ENCODE data around the gene CYP19A1.
A peak's percentile ranks its signal among the peaks of the same experiment; 100 is the strongest.
"Not testable (repeated sequence)": the region's sequence is repeated elsewhere in the genome, so short reads cannot be mapped to it uniquely, and the experiment has no call there.

CYP19A1 gene

GRCh38 chr15:51199541-51199940 is 138.9 kb downstream of the CYP19A1 start:
- H3K9ac ChIP-seq (ENCODE audit: low read length): no peak overlapping the region
- H3K27me3 ChIP-seq (replicated peaks; ENCODE audit: control insufficient read depth, insufficient read depth, low read length): no peaks in the 10 kb centered on the region
- no peak overlapping the region for H3K4me3 ChIP-seq (ENCODE audit: low read length)
- H3K4me1 ChIP-seq (ENCODE audit: control insufficient read depth, insufficient read depth, low read length): peaks cover 48% of the 10 kb centered on the region
- no peak for DNase-seq (ENCODE audit: low read depth)
- no peaks in the 10 kb centered on the region for H3K36me3 ChIP-seq (ENCODE audit: control insufficient read depth, insufficient read depth, low read length, severe bottlenecking)
- no peaks in the 10 kb centered on the region for H3K9me3 ChIP-seq (ENCODE audit: control insufficient read depth, low read length)

DNA sequence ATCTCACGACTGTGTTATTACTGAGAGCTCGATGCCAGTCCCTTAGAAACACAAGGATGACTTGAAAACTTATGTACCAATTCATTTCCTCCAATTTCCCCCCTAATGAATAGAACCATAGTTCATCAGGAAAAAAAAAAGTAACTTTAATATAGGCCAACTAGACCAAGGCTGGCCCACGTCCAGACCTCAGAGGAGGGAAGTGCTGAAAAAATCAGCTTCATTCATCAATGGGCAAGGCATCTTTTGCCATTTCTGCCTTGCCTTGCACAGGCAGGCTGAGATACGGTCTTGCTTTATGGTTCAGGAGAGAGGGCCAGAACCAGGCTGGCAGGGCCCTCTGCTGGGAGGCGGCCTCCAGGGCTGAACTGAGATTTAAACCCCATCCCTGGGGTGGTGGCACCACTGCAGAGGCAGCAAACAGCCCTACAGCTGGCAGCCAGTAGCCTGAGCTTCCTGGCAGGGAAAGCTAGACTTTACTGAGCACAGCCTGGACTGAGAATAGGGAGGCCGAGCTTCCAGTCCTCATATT is 139.6 kb downstream of the CYP19A1 start:
- Histone ChIP-seq H3K9me3 (ENCODE audit: control insufficient read depth, low read length) (no peaks in the 10 kb centered on the region), H3K4me3 (ENCODE audit: low read length) (no peak overlapping the region), H3K4me1 (ENCODE audit: control insufficient read depth, insufficient read depth, low read length) (peaks cover 43% of the 10 kb centered on the region), H3K9ac (ENCODE audit: low read length) (no peak overlapping the region), H3K27me3 (replicated peaks; ENCODE audit: control insufficient read depth, insufficient read depth, low read length) (no peaks in the 10 kb centered on the region), H3K36me3 (ENCODE audit: control insufficient read depth, insufficient read depth, low read length, severe bottlenecking) (no peaks in the 10 kb centered on the region)
- no peak for DNase-seq (ENCODE audit: low read depth)

GRCh38 chr15:51195459-51195858 is 142.9 kb downstream of the CYP19A1 start:
- Histone ChIP-seq H3K9ac (ENCODE audit: low read length) (peak overlapping the region; percentile 36), H3K4me3 (ENCODE audit: low read length) (no peak overlapping the region), H3K4me1 (ENCODE audit: control insufficient read depth, insufficient read depth, low read length) (peaks cover 30% of the 10 kb centered on the region), H3K9me3 (ENCODE audit: control insufficient read depth, low read length) (no peaks in the 10 kb centered on the region), H3K27me3 (replicated peaks; ENCODE audit: control insufficient read depth, insufficient read depth, low read length) (no peaks in the 10 kb centered on the region), H3K36me3 (ENCODE audit: control insufficient read depth, insufficient read depth, low read length, severe bottlenecking) (no peaks in the 10 kb centered on the region)
- DNase-seq (ENCODE audit: low read depth): no peak

DNA sequence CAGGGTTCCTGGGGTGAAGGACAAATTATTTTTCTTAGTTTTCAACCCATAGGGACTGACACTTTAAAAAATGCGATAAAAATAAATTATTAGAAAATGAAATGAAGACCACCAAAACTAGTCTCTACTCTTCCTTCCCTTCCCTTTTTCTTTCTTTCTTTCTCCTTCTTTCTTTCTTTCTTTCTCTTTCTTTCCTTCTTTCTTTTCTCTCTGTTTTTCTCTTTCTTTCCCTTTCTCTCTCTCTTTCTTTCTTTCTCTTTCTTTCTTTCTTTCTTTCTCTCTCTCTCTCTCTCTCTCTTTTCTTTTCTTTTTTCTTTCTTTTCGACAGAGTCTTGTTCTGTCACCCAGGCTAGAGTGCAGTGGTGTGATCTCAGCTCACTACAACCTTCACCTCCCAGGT is 144.4 kb downstream of the CYP19A1 start:
- DNase-seq (ENCODE audit: low read depth): no peak
- no peaks in the 10 kb centered on the region for H3K27me3 ChIP-seq (replicated peaks; ENCODE audit: control insufficient read depth, insufficient read depth, low read length)
- peaks cover 29% of the 10 kb centered on the region for H3K4me1 ChIP-seq (ENCODE audit: control insufficient read depth, insufficient read depth, low read length)
- peak overlapping the region; percentile 77 for H3K9ac ChIP-seq (ENCODE audit: low read length)
- no peaks in the 10 kb centered on the region for H3K36me3 ChIP-seq (ENCODE audit: control insufficient read depth, insufficient read depth, low read length, severe bottlenecking)
- no peaks in the 10 kb centered on the region for H3K9me3 ChIP-seq (ENCODE audit: control insufficient read depth, low read length)
- no peak overlapping the region for H3K4me3 ChIP-seq (ENCODE audit: low read length)

GRCh38 chr15:51193526-51193925 is 144.9 kb downstream of the CYP19A1 start:
- H3K4me1 ChIP-seq (ENCODE audit: control insufficient read depth, insufficient read depth, low read length): peaks cover 27% of the 10 kb centered on the region
- no peak for DNase-seq (ENCODE audit: low read depth)
- no peaks in the 10 kb centered on the region for H3K27me3 ChIP-seq (replicated peaks; ENCODE audit: control insufficient read depth, insufficient read depth, low read length)
- H3K9me3 ChIP-seq (ENCODE audit: control insufficient read depth, low read length): no peaks in the 10 kb centered on the region
- no peaks in the 10 kb centered on the region for H3K36me3 ChIP-seq (ENCODE audit: control insufficient read depth, insufficient read depth, low read length, severe bottlenecking)
- peak overlapping the region; percentile 77 for H3K9ac ChIP-seq (ENCODE audit: low read length)
- H3K4me3 ChIP-seq (ENCODE audit: low read length): peak overlapping the region; percentile 45

DNA sequence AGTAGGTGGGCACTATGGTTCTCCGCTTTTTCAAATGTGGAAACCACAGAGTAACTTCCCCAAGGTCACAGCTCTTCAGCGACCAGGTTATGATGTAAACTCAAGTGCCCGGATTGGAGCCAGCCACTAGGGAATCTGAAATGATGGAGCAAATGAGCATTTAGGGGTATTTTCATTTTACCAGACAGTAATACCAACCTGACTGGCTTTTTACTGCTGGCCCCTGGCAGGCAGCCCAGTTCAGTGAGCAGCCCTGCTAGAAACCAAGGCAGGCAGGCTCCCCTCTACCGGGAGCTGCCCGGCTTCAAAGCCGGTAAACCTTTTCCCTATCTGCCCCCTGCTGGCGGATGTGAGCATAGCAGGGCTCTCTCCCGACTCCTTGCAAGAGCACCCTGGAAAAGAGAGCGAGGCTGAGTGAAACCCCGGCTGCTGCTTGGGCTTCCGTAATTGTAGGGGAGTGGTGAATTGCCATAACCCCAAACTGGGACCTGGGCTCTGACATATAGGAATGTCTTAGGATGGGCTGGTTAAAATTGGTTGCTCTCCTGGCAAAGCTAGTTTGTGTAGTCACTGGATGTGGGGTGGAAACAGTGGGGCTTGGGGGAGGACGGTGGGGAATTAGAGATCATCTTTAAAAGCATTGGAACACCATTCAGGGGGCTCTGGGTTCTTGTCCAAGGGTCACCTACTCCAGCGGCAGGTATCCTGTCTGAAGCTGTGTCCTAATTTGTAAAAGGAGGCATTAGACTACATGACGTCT is 145.7 kb downstream of the CYP19A1 start:
- H3K9me3 ChIP-seq (ENCODE audit: control insufficient read depth, low read length): no peaks in the 10 kb centered on the region
- no peak overlapping the region for H3K4me3 ChIP-seq (ENCODE audit: low read length)
- peak overlapping the region; percentile 77 for H3K9ac ChIP-seq (ENCODE audit: low read length)
- DNase-seq (ENCODE audit: low read depth): peak; percentile 94
- H3K27me3 ChIP-seq (replicated peaks; ENCODE audit: control insufficient read depth, insufficient read depth, low read length): no peaks in the 10 kb centered on the region
- H3K36me3 ChIP-seq (ENCODE audit: control insufficient read depth, insufficient read depth, low read length, severe bottlenecking): no peaks in the 10 kb centered on the region
- peaks cover 27% of the 10 kb centered on the region for H3K4me1 ChIP-seq (ENCODE audit: control insufficient read depth, insufficient read depth, low read length)

- Histone ChIP-seq H3K27me3 (replicated peaks; ENCODE audit: control insufficient read depth, insufficient read depth, low read length) (no peaks in the 10 kb centered on the region), H3K36me3 (ENCODE audit: control insufficient read depth, insufficient read depth, low read length, severe bottlenecking) (no peaks in the 10 kb centered on the region), H3K4me3 (ENCODE audit: low read length) (no peak overlapping the region), H3K4me1 (ENCODE audit: control insufficient read depth, insufficient read depth, low read length) (peaks cover 27% of the 10 kb centered on the region), H3K9me3 (ENCODE audit: control insufficient read depth, low read length) (no peaks in the 10 kb centered on the region), H3K9ac (ENCODE audit: low read length) (no peak overlapping the region)
- no peak for DNase-seq (ENCODE audit: low read depth)
Observed at GRCh38 chr15:51191766-51192165, 146.6 kb downstream of the CYP19A1 start.

DNA sequence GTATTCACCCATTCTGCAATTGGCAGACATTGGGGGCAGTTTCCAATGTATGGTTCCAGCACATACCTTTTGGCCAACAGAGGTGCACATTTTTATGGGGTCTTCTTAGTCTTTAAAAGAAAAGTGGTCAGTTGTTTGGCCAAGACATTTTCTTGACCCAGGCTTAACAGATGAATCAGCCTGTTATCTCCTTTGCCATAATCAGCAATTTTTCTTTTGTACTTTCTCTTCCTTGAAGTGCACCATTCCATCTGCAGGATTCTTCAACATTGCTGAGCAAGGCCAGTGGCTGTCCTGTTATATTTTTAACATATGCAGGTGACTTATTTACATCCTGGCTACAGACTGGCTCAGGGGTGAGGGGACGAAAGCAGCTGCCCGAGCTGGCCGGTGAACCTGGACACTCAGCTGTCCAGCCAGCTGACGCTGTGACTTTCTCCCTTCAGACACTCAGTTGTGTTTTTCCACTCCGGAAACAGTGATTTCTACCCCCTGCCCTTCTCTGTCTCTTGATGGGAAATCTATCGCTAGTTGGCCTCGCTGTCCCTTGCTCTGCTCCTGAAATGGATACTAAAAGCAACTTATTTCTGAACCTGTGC is 147.2 kb downstream of the CYP19A1 start:
- DNase-seq (ENCODE audit: low read depth): no peak
- H3K27me3 ChIP-seq (replicated peaks; ENCODE audit: control insufficient read depth, insufficient read depth, low read length): no peaks in the 10 kb centered on the region
- peaks cover 27% of the 10 kb centered on the region for H3K4me1 ChIP-seq (ENCODE audit: control insufficient read depth, insufficient read depth, low read length)
- no peaks in the 10 kb centered on the region for H3K36me3 ChIP-seq (ENCODE audit: control insufficient read depth, insufficient read depth, low read length, severe bottlenecking)
- no peaks in the 10 kb centered on the region for H3K9me3 ChIP-seq (ENCODE audit: control insufficient read depth, low read length)
- no peak overlapping the region for H3K9ac ChIP-seq (ENCODE audit: low read length)
- H3K4me3 ChIP-seq (ENCODE audit: low read length): no peak overlapping the region

- Histone ChIP-seq H3K36me3 (ENCODE audit: control insufficient read depth, insufficient read depth, low read length, severe bottlenecking) (no peaks in the 10 kb centered on the region), H3K9ac (ENCODE audit: low read length) (no peak overlapping the region), H3K4me1 (ENCODE audit: control insufficient read depth, insufficient read depth, low read length) (peaks cover 23% of the 10 kb centered on the region), H3K4me3 (ENCODE audit: low read length) (no peak overlapping the region), H3K9me3 (ENCODE audit: control insufficient read depth, low read length) (no peaks in the 10 kb centered on the region), H3K27me3 (replicated peaks; ENCODE audit: control insufficient read depth, insufficient read depth, low read length) (no peaks in the 10 kb centered on the region)
- no peak for DNase-seq (ENCODE audit: low read depth)
Observed at GRCh38 chr15:51190424-51191068, 147.8 kb downstream of the CYP19A1 start.

- H3K9me3 ChIP-seq (ENCODE audit: control insufficient read depth, low read length): no peaks in the 10 kb centered on the region
- no peak overlapping the region for H3K9ac ChIP-seq (ENCODE audit: low read length)
- no peaks in the 10 kb centered on the region for H3K27me3 ChIP-seq (replicated peaks; ENCODE audit: control insufficient read depth, insufficient read depth, low read length)
- no peak for DNase-seq (ENCODE audit: low read depth)
- no peaks in the 10 kb centered on the region for H3K36me3 ChIP-seq (ENCODE audit: control insufficient read depth, insufficient read depth, low read length, severe bottlenecking)
- no peak overlapping the region for H3K4me3 ChIP-seq (ENCODE audit: low read length)
- H3K4me1 ChIP-seq (ENCODE audit: control insufficient read depth, insufficient read depth, low read length): peaks cover 16% of the 10 kb centered on the region
Observed at GRCh38 chr15:51189669-51190385, 148.6 kb downstream of the CYP19A1 start.

DNA sequence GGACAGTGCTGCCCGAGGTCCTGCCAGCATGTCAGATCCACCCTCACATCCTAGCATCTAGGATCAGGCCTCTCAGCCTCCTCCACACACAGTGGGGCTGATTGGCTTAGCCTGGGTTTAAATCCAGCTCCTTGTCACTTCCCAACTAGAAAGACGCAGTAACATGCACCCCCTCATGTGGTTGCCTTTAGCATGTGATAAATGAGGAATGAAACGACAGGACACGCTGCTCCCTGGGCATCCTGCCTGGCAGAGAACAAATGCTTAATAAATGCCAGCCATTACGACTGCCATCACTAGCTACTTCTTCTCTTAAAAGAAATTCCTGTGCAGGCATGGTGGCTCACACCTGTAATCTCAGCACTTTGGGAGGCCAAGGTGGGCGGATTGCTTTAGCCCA is 149.6 kb downstream of the CYP19A1 start:
- peaks cover 10% of the 10 kb centered on the region for H3K4me1 ChIP-seq (ENCODE audit: control insufficient read depth, insufficient read depth, low read length)
- not testable (repeated sequence) for H3K27me3 ChIP-seq (replicated peaks; ENCODE audit: control insufficient read depth, insufficient read depth, low read length); H3K9me3 ChIP-seq (ENCODE audit: control insufficient read depth, low read length); H3K9ac ChIP-seq (ENCODE audit: low read length); H3K4me3 ChIP-seq (ENCODE audit: low read length); DNase-seq (ENCODE audit: low read depth); H3K36me3 ChIP-seq (ENCODE audit: control insufficient read depth, insufficient read depth, low read length, severe bottlenecking)
